Hepatocyte (in vitro differentiated cells): Measurements from ENCODE around the gene EHBP1. TPM values are rescaled to one million over a fixed set of nuclear protein-coding genes. Genes with fewer than 3 reads are reported as not detected.

Experiments used
- DNase-seq: peaks from one replicate; pipeline ENCODE4 v3.0.0-alpha.2; 2016; ENCODE audit warnings: low spot score
- H2AFZ ChIP-seq: fragments of 200-600 bp; sonication (generic); 2 replicates; pipeline ENCODE4 v1.6.0; 2016; ENCODE audit warnings: antibody characterized with exemption, mild to moderate bottlenecking
- H3K27ac ChIP-seq: fragments of 200-600 bp; sonication (generic); 2 replicates; pipeline ENCODE4 v1.5.1; 2016; ENCODE audit warnings: mild to moderate bottlenecking
- H3K27me3 ChIP-seq: fragments of 200-600 bp; sonication (generic); 2 replicates; pipeline ENCODE4 v1.6.1; 2016
- H3K36me3 ChIP-seq: fragments of 200-600 bp; sonication (generic); replicated peaks from 2 replicates; pipeline ENCODE4 v1.5.1; 2016; ENCODE audit warnings: low read depth; ENCODE audit not compliant: insufficient read depth
- H3K4me1 ChIP-seq: fragments of 200-600 bp; sonication (generic); 2 replicates; pipeline ENCODE4 v1.5.1; 2016; ENCODE audit warnings: mild to moderate bottlenecking, moderate library complexity; ENCODE audit not compliant: insufficient read depth
- H3K4me2 ChIP-seq: fragments of 200-600 bp; sonication (generic); 2 replicates; pipeline ENCODE4 v1.6.0; 2016
- H3K4me3 ChIP-seq: fragments of 200-600 bp; sonication (generic); 2 replicates; pipeline ENCODE4 v1.5.1; 2016; ENCODE audit warnings: mild to moderate bottlenecking
- H3K79me2 ChIP-seq: fragments of 200-600 bp; sonication (generic); 2 replicates; pipeline ENCODE4 v1.6.0; 2017; ENCODE audit warnings: mild to moderate bottlenecking
- H3K9me2 ChIP-seq: fragments of 200-600 bp; sonication (generic); replicated peaks from 2 replicates; pipeline ENCODE4 v1.6.0; 2017; ENCODE audit warnings: mild to moderate bottlenecking; ENCODE audit not compliant: insufficient read depth
- H3K9me3 ChIP-seq: fragments of 200-600 bp; sonication (generic); 2 replicates; pipeline ENCODE4 v1.5.1; 2016; ENCODE audit warnings: low read depth, mild to moderate bottlenecking
- H4K20me1 ChIP-seq: fragments of 200-600 bp; sonication (generic); 2 replicates; pipeline ENCODE4 v1.6.0; 2016; ENCODE audit warnings: mild to moderate bottlenecking; ENCODE audit not compliant: insufficient read depth, poor library complexity, severe bottlenecking
- CTCF ChIP-seq: fragments of 200-600 bp; sonication (generic); IDR thresholded peaks from 2 replicates; pipeline ENCODE4 v1.5.1; 2016; ENCODE audit warnings: antibody characterized with exemption, mild to moderate bottlenecking; ENCODE audit not compliant: poor library complexity
- EZH2 ChIP-seq: fragments of 200-600 bp; sonication (generic); IDR thresholded peaks from 2 replicates; pipeline ENCODE4 v1.6.1; 2016; ENCODE audit warnings: antibody characterized with exemption, mild to moderate bottlenecking, borderline replicate concordance
- EZH2phosphoT487 ChIP-seq: fragments of 200-600 bp; sonication (generic); IDR thresholded peaks from one replicate; pipeline ENCODE4 v1.6.1; 2018; ENCODE audit warnings: antibody characterized with exemption, mild to moderate bottlenecking, low read depth, moderate library complexity; ENCODE audit not compliant: unreplicated experiment, severe bottlenecking
- WGBS: methylation state at CpG from one replicate; pipeline ENCODE4 v1.1.6; 2016; ENCODE audit warnings: low lambda C conversion rate; ENCODE audit errors: missing lambda C conversion rate; 5-methylcytosine and 5-hydroxymethylcytosine counted together
- polyA plus RNA-seq: library from polyadenylated mRNA; unstranded; fragments of >200 nt; fragmentation: Nextera tagmentation; extraction: Ambion mirVana; gene quantifications from 2 replicates; pipeline ENCODE4 v1.2.1, GENCODE V29; 2016
- total RNA-seq: library from RNA; depleted of rRNA; stranded (reverse); fragments of >200 nt; gene quantifications from 2 replicates; pipeline ENCODE4 v1.2.3, GENCODE V29; 2014

EHBP1 gene
- total and polyA plus RNA-seq, 2 experiments from 2014 or later = 11.4 to 34.6 TPM

- H2AFZ ChIP-seq = no peak overlapping the region
- no peaks in the 10 kb centered on the region for H3K9me3 ChIP-seq
- no peaks in the 10 kb centered on the region for H3K36me3 ChIP-seq
- H4K20me1 ChIP-seq = no peaks in the 10 kb centered on the region
- H3K27ac ChIP-seq = no peak overlapping the region
- no peaks in the 10 kb centered on the region for H3K9me2 ChIP-seq
- TF ChIP-seq EZH2phosphoT487 (no peak), CTCF (no peak), EZH2 (no peak)
- no peak overlapping the region for H3K4me2 ChIP-seq
- no peak for DNase-seq
- H3K4me1 ChIP-seq = no peaks in the 10 kb centered on the region
- no peak overlapping the region for H3K4me3 ChIP-seq
- no peaks in the 10 kb centered on the region for H3K27me3 ChIP-seq
- H3K79me2 ChIP-seq = peaks cover 87% of the 10 kb centered on the region
Measured at GRCh38 chr2:62722679-62723078, 17.2 kb downstream of the EHBP1 start.

- no peak for TF ChIP-seq CTCF
- TF ChIP-seq EZH2phosphoT487 = no peak
- no peak for TF ChIP-seq EZH2
- H2AFZ ChIP-seq = no peak overlapping the region
- H3K9me3 ChIP-seq = no peaks in the 10 kb centered on the region
- no peaks in the 10 kb centered on the region for H3K36me3 ChIP-seq
- DNase-seq = no peak
- 97% methylated on average over 1 of the region's 1 CpG for WGBS
- no peaks in the 10 kb centered on the region for H3K9me2 ChIP-seq
- H3K4me1 ChIP-seq = no peaks in the 10 kb centered on the region
- H3K4me2 ChIP-seq = no peak overlapping the region
- H4K20me1 ChIP-seq = no peaks in the 10 kb centered on the region
- H3K79me2 ChIP-seq = peaks cover 84% of the 10 kb centered on the region
- H3K27me3 ChIP-seq = no peaks in the 10 kb centered on the region
- H3K4me3 ChIP-seq = no peak overlapping the region
- H3K27ac ChIP-seq = no peak overlapping the region
Measured at GRCh38 chr2:62723253-62723652, 17.7 kb downstream of the EHBP1 start.

GRCh38 chr2:62724106-62724505 is 18.6 kb downstream of the EHBP1 start:
- Histone ChIP-seq H3K79me2 (peaks cover 82% of the 10 kb centered on the region), H3K36me3 (no peaks in the 10 kb centered on the region), H4K20me1 (no peaks in the 10 kb centered on the region), H3K4me2 (no peak overlapping the region), H3K4me3 (no peak overlapping the region), H2AFZ (no peak overlapping the region), H3K27ac (no peak overlapping the region), H3K4me1 (no peaks in the 10 kb centered on the region), H3K9me3 (no peaks in the 10 kb centered on the region), H3K9me2 (no peaks in the 10 kb centered on the region), H3K27me3 (no peaks in the 10 kb centered on the region)
- TF ChIP-seq EZH2phosphoT487 (no peak), CTCF (no peak), EZH2 (no peak)
- no peak for DNase-seq
- 98% methylated on average over 2 of the region's 2 CpGs for WGBS
